Measurements from ENCODE around the gene TAGLN2. TPM values are rescaled to one million over a fixed set of nuclear protein-coding genes. Genes with fewer than 3 reads are reported as not detected.

TAGLN2 gene
- polyA plus RNA-seq, 3 donors = 273 to 442 (median 340) TPM

DNA sequence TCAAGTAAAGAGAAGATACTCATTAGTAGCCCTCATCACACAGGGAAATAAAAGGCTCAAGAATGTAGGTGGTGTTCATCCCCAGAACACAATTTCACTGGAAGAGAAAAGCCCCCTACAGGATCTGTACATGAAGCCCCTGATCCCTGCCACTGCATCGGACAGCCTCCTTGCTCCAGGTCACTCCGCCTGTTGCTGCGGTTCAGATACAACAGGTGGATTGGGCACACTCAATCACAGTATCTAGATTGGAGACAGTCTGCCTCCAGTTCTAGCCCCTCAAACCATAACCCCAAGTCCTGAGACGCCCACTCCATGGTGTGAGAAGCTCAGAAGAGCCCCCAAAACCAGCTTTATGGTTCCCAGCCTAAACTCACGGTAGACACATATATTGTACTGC lies 27.6 kb upstream of the TAGLN2 start:
- H3K27ac ChIP-seq (ENCODE audit: low read depth, low read length) = no peak overlapping the region
- 79 to 87% (median 86%) methylated on average over 5 of the region's 5 CpGs for WGBS, 3 donors

DNA sequence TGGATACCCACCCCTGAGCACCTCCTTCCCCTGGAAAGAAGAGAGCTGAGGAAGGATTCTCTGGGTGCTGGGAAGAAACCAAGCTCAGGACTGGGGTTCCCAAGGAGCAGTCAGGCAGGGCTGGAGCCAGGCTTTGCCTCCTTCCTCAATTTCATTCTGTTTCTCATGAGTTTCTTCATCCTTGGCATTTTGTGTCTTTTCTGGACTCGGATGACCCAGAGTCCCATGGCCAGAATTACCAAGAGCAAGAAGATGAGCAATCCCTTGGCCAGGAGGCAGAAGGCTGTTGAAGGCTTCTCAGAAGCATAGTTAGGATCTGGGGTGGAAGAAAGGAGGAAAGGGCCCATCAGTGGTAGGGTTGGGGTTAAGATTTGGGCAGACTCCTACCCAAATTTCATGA lies 26.2 kb upstream of the TAGLN2 start:
- 65 to 82% (median 76%) methylated on average over 1 of the region's 1 CpG for WGBS, 3 donors
- no peak overlapping the region for H3K27ac ChIP-seq (ENCODE audit: low read depth, low read length)

DNA sequence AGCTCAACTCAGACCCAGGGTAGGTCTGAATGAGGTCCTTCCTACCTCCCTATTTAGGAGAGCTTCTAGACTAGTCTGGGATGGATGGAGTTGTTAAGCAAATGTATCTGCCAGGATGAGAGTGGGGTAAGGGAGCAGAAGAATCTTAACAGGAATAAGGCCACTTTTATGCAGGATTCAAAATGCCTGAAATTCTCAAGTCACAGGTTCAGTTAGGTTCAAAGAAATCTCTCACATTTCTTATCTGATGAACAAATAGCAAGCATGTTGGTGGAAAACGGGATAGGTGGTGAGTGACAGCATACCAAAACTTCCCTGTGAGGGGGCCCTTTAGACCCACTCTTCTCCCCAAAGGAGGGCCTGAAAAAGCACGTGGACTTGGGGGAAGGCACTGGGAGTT lies 25.7 kb upstream of the TAGLN2 start:
- 77 to 82% (median 81%) methylated on average over 2 of the region's 2 CpGs for WGBS, 3 donors
- H3K27ac ChIP-seq (ENCODE audit: low read depth, low read length) = no peak overlapping the region

DNA sequence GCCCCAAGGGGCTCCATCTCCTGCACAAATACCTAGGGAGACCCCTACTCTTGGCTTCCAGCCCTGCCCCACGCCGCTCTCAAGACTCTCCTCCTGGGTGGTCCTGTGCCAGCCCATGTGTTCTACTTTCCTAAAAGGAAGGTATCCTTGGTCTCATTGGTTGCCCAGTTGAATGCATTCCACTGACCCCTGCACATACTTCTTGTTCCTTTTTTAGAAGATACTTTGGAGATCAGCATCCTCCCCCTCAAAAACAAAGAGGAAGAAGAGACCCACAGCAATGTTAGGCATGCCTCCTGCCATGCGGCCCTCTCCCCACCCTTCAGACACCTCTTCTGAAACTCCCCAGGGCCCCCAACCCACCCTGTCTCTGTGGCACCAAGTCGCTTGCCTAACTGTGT lies 24.7 kb upstream of the TAGLN2 start:
- 85 to 91% (median 86%) methylated on average over 4 of the region's 4 CpGs for WGBS, 3 donors
- H3K27ac ChIP-seq (ENCODE audit: low read depth, low read length) = no peak overlapping the region

DNA sequence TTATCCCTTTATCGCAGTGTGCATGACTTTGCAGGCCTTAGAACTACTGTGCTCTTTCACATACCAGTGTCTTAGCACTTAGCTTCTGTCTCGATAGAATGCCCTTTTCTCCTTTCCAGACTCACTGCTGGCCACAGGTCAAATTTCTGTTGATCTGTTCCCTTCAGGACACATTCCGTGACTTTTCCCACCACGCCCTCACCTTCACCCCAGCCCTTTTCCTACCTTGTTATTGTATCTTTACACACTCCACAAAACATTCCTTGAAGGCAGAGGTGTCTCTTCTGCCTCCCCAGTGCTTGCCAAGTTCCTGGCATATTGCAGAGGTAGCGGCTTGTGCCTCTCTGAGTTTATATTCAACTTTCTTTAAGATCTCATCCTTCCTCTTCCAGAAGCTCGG lies 23.8 kb upstream of the TAGLN2 start:
- 50 to 79% (median 78%) methylated on average over 6 of the region's 6 CpGs for WGBS, 3 donors
- H3K27ac ChIP-seq (ENCODE audit: low read depth, low read length) = no peak overlapping the region

DNA sequence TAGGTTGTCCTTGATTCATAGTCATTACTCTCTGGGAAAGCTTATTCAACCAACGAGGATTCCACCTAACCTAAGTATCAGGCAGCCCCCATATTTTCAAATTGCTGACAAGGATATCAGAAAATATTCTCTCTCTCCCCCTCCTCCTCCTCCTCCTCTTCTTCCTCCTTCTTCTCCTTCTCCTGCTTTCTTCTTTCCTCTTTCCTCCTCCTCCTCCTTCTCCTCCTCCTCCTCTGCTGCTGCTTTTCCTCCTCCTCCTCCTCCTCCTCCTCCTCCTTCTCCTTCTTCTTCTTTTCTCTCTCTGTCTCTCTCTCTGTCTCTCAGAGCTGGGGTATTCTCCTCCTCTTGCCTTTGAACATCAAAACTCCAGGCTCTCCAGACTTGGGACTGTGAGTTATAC lies 22.6 kb upstream of the TAGLN2 start:
- H3K27ac ChIP-seq (ENCODE audit: low read depth, low read length) = no peak overlapping the region
- 61 to 76% (median 72%) methylated on average over 1 of the region's 1 CpG for WGBS, 3 donors

DNA sequence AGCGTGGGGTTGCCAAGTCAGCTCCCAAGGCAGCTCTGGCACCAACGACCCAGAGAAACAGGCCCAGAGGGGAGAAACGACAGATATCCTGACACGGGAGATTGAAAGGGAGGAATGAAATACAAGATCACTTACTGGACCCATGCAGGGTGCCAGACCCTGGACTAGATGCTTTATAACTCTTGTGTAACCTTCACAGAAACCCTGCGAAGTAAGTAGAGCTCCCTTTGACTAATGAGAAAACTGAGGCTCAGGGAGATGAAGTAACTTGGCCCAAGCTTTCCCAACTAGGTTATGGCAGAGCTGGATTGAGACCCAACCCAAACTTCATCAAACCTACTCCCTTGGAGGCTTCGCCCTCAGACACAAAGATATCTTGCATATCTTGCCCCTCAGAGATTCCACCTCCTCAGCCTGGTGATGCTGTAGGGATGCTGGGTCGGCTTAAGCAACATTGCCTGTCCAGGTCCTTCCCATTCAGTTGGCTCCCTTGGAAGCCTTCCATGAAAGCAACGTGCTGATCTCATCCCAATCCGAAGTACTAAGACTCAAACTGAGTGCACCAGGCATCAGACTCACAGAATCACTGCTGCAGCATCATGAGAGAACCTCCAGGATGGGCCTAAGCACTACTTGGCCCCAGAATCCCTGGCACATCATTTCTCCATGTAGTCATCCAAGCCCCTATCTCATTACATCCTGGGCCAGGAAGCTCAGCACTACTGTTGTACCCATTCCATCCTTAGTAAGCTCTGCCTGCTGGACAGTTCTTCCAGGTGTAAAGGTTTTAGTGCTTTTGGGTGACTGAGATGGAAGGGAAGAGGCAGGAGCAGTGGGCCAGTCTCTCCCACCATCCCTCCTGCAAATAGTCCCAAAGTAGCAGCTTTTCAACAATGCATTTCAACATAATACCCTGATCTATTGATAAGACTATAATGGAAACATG lies 21.2 kb upstream of the TAGLN2 start:
- WGBS, 3 donors = 38 to 48% (median 47%) methylated on average over 9 of the region's 9 CpGs
- no peak overlapping the region for H3K27ac ChIP-seq (ENCODE audit: low read depth, low read length)

DNA sequence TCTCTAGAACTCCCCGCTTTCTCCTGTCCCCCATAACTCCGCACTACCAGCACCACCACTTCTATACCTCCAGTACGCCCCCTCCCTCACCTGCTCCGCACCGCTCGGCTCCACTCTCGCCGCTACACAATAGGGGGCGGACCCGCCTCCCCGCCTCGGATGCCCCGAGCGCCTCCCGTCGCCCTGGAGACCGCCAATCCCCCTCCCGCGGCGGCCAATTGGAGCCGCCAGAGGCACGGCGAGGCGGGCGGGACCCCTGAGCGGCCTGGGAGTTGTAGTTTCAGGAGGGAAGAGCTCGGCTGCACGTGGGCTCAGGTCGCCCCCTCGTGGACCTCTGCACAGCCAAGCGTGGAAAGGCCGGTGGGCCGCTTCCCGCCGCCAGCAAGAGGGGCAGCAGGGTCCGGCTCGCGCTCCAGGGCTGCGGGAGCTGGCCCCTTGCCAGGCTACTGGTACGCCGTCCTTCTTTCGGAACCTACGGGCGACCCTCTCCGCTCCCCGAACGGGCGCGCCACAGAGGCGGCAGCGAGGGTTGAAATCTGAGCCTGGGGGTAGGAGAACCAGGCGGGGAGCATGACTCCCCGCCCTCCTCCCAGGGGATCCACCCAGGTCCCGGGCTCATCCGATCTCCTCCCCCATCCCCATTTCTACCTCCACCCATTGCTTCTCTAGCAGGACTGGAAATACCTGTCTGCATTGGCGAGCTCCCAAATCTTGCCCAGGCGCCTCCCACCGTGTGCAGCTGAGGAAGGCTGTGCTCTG lies 20.4 kb upstream of the TAGLN2 start, which contains the start of gene IGSF9:
Gene IGSF9, minus strand, starts transcription at position 131 of the 759 bp plus-strand sequence. CDS start 2,159 bp downstream, outside the sequence.
- no peak within 1 kb of the TSS for H3K27ac ChIP-seq (ENCODE audit: low read depth, low read length)

DNA sequence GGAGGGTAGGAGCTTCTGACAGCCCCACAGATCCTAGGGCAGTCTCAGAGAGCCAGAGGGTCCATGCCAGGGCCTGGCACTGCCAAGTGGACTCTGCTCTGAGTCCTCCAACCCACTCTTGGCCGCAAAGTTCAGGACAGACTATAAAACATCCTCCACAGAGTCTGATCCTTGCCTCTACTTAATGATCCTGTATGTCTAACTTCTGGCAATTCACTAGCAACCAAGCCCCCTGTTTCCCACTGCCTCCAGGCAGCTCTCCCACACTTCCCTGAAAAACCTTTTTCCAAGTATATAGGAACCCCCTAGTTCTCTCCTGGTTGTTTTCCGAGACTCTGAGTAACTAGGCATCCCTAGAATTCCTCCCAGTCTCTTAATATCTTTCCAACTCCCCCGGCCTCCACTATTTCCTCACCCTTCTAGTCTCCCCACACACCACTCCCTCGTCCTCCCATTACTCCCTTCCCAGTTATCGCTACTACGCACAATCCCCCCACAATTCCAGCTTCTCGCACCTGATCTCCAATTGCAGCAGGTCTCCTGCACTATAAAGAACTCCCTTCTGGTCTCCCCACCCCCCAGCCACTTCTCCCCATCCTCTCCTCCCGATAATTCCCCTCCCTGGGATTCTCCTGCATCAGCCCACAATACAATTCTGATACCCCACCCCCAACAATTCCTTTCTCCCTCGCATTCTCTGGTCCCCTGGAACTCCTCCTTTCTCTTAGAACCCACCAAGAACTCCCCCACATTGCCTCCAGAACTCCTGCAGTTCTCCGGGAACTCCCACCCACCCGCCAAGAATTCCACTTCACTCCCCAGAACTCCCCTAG lies 19.5 kb upstream of the TAGLN2 start:
- 28 to 42% (median 32%) methylated on average over 11 of the region's 11 CpGs for WGBS, 3 donors
- H3K27ac ChIP-seq (ENCODE audit: low read depth, low read length) = no peak overlapping the region

More for the DNA sequence above, 20.4 kb upstream of the TAGLN2 start, which contains the start of gene IGSF9:
- WGBS, 3 donors = 2% methylated on average over 53 to 58 of the region's 58 CpGs

DNA sequence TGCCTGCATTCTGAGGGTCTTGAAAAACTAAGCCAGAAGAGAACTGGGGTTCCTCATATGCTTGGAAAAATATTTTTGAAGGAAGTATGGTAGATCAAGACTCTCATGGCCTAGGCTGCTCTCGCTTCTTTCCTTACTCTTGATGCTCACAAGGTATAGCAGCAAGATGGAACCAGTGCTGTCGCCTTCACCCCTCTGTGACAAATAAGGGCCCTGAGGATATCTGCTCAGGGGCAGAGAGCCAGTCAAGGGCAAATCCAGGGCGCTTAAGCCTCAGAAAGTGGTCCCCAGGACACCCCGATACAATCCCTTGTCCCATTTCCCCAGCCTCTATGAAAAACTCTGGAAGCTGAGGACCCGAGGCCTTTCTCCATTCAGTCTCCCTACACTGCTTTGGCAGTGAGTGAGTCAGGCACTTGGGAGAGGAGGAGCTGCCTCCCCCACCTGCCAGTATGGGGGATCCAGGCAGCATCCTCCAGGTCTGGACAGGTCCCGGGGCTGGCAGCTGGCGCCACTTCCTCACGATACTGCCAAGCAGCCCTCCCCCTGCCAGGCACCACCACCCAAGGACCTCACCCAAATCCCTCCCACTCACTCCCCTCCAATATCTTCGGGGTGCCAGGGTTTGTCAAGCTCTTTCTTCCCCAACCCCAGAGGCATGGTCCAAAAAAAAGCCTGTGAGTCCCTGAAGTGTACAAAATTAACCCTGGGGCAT lies 18.8 kb upstream of the TAGLN2 start:
- H3K27ac ChIP-seq (ENCODE audit: low read depth, low read length) = no peak overlapping the region
- 73 to 77% (median 75%) methylated on average over 9 of the region's 9 CpGs for WGBS, 3 donors

DNA sequence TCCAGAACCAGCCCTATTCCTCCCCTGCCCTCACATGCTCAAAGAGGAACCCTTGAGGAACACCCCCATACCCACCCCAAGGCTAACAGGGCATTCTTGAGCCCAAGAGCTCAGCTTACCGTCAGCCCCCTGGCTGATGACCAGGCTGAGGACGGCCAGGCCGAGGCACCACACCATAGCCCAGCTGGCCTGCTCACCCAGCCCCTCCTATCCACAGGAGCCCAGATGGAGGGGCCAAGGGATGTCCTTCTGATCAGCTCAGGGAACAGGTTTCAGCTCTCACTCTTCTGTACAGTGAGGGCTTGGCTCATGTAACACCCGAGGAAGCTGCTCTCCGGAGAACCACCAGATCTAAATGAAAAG lies 18.0 kb upstream of the TAGLN2 start:
- no peak overlapping the region for H3K27ac ChIP-seq (ENCODE audit: low read depth, low read length)
- 87 to 99% (median 89%) methylated on average over 5 of the region's 5 CpGs for WGBS, 3 donors

DNA sequence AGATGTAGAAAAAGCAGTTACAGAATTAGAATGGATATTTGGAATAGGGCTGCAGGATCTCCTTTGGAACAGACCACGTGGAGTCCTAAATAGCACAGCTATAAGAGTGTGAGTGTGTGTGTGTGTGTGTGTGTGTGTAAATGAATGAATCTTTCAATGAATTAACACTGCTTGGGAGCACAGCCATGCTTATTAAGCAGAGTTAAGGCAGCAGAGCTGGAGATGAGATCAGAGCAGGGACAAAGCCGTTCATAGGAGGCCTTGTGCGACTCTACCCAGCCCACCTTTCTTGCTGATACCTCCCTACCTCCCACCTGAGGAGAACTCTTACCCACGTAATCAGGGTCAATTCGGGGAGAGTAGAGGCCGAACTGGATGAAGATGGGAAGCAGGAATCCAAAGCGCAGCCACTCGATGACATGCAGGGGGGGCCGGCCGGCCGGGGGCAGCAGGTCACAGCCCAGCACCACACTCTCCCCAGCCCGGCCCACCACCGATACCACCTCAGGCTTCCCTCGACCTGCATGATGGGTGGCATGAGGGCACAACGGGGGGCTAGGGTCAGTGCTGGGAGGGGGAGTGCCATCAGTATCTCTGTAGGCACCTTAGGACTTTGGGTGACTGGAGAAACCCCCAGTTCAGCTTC lies 17.4 kb upstream of the TAGLN2 start:
- no peak overlapping the region for H3K27ac ChIP-seq (ENCODE audit: low read depth, low read length)
- 80 to 90% (median 88%) methylated on average over 15 of the region's 15 CpGs for WGBS, 3 donors

DNA sequence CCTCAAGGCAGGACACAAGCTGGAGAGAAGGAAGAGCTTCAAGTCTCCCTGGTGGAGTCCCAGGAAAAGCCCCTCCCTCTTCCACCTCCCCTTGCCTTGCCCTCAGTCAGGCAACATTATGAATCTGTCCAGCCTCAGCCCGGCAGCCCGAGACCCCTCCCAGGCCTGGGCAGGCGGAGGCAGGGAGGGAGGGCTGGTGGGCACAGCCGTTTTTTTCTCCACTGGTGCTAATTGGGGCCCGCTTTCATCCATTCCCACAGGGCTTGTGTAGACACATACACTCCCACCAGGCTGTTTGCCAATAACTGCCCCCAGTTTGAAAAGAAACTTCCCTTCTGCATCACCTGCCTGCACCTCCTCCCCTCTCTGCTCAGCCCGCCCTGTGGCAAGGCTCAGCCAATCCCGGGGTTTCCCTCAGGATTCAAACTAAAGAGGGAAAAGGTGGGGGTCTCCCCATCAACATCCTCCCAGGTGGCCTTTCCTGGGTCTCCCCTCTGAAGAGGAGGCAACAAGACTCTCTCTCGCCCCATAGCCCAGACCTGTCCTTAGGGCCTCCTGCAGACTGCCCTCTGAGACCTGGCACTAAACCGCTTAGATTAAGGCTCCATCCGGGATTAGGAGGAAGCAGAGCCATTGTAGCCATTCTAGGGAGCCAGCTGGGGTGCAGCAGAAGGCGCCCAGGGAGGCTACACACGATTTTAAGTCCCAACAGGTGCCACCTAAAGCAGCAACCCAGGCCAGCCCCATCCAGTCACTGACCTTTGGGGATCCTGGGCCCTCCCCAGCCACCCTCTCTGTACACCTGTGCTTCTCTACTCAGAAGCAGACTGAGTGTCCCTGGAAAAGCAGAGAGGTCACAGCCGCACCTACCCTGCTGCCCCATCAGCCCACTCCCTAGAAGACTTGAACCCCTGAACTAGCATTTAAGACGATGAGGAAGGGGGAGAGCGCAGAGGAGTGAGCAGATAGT lies 16.6 kb upstream of the TAGLN2 start:
- no peak overlapping the region for H3K27ac ChIP-seq (ENCODE audit: low read depth, low read length)
- WGBS, 3 donors = 74 to 86% (median 81%) methylated on average over 11 to 15 of the region's 15 CpGs

DNA sequence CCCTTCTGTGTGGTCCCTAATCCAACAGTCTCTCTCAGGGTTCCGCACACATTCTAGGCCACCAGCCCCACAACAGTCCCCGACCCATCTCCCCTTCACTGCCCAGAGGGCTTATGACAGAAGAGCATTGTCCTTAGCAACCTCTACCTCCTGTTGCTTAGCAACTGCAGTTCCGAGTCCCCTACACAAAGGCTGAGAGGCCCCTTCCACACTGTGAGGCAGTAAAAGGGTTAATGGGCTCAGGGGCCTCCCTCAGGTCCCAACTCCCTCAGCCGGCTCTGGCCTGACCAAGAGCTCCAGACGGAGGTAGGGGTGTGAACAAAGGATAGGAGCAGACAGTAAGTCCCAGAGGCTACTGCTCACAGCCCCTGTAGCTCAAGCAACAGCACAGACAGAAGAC lies 15.8 kb upstream of the TAGLN2 start:
- H3K27ac ChIP-seq (ENCODE audit: low read depth, low read length) = no peak overlapping the region
- WGBS, 3 donors = 75 to 82% (median 79%) methylated on average over 5 of the region's 5 CpGs

DNA sequence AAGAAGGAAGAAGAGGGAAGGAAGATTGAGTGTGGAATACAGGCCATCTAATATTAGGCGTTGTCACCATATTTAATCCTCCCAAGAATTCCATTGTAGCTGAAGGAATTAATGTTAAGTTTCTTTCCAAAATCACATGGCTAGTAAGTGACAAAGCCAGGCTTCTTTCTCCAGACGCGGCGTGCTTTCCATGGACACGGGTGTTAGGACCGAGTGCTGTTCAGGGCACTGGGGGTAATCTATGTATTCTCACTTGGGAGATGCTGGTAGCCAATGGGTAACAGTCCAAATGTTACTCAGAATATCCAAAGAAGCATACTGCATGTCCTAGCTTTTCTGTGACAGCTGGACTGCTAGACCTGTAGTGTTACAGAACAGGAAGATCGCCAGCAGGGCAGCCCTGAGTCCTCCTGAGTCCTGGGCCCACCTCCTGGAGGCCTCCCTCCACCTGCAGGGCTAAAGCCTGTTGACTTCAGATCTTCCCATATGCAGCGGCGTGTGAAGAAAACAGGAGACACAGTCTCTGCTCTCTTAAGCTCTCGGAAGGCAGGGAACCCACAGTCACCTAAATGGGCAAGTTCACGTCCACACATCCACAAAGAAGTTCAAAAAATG lies 14.8 kb upstream of the TAGLN2 start:
- 85 to 93% (median 92%) methylated on average over 11 of the region's 11 CpGs for WGBS, 3 donors
- no peak overlapping the region for H3K27ac ChIP-seq (ENCODE audit: low read depth, low read length)

DNA sequence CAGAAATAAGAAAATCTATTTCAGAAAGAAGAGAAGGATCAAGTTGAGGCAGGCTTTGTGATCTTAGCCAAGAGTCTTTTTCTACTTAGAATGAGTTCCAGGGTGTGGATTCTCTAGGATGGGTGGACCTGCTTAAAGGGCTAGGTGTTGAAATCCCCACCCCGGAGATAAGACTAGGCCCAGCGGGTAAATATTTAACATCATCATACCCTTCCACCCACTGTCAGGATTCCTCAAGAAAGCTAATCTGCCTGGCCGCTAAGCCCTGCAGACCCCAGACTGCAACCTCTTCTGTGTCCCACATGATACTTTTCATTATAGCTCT lies 14.3 kb upstream of the TAGLN2 start:
- 61 to 85% (median 76%) methylated on average over 3 of the region's 3 CpGs for WGBS, 3 donors
- no peak overlapping the region for H3K27ac ChIP-seq (ENCODE audit: low read depth, low read length)
